Stomach (tissue), 4 donors: ENCODE results near the gene MAP3K3.

ENCODE experiments used
- EP300 ChIP-seq: sonication (generic); formaldehyde crosslinking; IDR thresholded peaks from one replicate; pipeline ENCODE4 v1.6.1; 2017; ENCODE audit warnings: antibody characterized with exemption
- POLR2AphosphoS5 ChIP-seq, 3 donors: sonication (generic); formaldehyde crosslinking; IDR thresholded peaks; one replicate each; pipeline ENCODE4 v1.6.1; 2016; ENCODE audit warnings: antibody characterized with exemption in 3 of 3
- TF ChIP-seq, protein P1 (sequence below), 7 experiments: fragments of 450-650 bp in 4 of 7; fragments of 200-600 bp in 3 of 7; sonication (generic) in 3 of 7; IDR thresholded peaks; one replicate each; pipeline ENCODE4 v1.5.1; 2016 to 2019; ENCODE audit warnings: antibody characterized with exemption in 7 of 7, control low read depth in 2 of 7, mild to moderate bottlenecking in 1 of 7

DNA sequence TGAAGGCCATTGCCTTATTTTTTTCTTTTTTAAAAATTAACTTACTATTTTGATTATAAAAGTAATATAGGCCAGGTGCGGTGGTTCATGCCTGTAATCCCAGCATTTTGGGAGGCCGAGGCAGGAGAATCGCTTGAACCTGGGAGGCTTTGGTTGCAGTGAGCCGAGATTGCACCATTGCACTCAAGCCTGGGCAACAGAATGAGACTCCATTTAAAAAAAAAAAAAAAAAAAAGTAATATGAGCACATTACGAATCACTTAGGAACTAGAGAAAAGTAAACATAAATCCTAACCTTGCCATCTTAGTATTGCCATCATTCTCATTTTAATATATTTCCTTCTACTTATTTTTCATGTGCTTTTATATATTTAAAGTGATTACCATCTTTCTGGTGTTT lies 34.4 kb upstream of the MAP3K3 start:
- TF ChIP-seq, protein P1, sequence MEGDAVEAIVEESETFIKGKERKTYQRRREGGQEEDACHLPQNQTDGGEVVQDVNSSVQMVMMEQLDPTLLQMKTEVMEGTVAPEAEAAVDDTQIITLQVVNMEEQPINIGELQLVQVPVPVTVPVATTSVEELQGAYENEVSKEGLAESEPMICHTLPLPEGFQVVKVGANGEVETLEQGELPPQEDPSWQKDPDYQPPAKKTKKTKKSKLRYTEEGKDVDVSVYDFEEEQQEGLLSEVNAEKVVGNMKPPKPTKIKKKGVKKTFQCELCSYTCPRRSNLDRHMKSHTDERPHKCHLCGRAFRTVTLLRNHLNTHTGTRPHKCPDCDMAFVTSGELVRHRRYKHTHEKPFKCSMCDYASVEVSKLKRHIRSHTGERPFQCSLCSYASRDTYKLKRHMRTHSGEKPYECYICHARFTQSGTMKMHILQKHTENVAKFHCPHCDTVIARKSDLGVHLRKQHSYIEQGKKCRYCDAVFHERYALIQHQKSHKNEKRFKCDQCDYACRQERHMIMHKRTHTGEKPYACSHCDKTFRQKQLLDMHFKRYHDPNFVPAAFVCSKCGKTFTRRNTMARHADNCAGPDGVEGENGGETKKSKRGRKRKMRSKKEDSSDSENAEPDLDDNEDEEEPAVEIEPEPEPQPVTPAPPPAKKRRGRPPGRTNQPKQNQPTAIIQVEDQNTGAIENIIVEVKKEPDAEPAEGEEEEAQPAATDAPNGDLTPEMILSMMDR (IDR thresholded peaks at IDR 0.05): no peak
- no peak for TF ChIP-seq POLR2AphosphoS5 (IDR thresholded peaks at IDR 0.05)
- TF ChIP-seq EP300: no peak
